ENCODE measurements around the gene UBA7. TPM values are rescaled to one million over a fixed set of nuclear protein-coding genes. Genes with fewer than 3 reads are reported as not detected.
"Not testable (repeated sequence)": the region's sequence is repeated elsewhere in the genome, so short reads cannot be mapped to it uniquely, and the experiment has no call there.

The UBA7 gene
- total RNA-seq, 4 donors from 2014 or later: 155 to 349 (median 263) TPM

GRCh38 chr3:49781415-49782199 is 32.1 kb downstream of the UBA7 start:
- no peak for TF ChIP-seq POLR2A (IDR thresholded peaks at IDR 0.05)
- no peak for TF ChIP-seq CTCF (IDR thresholded peaks at IDR 0.05)
- Histone ChIP-seq H3K27ac (no peak overlapping the region), H3K36me3 (peaks cover 0 to 28% (median 0%) of the 10 kb centered on the region in 3 donors), H3K9me3 (no peaks in the 10 kb centered on the region), H3K27me3 (no peaks in the 10 kb centered on the region), H3K4me3 (no peak overlapping the region), H3K4me1 (peaks cover 0 to 40% (median 0%) of the 10 kb centered on the region in 4 donors)
- DNase-seq: peak in 1 of 3 donors; percentile 23

- not testable (repeated sequence) for H3K27ac ChIP-seq, H3K9me3 ChIP-seq, H3K27me3 ChIP-seq, H3K4me3 ChIP-seq
- DNase-seq: peak in 1 of 3 donors; percentile 22
- Histone ChIP-seq H3K36me3 (peaks cover 0 to 33% (median 0%) of the 10 kb centered on the region in 3 donors), H3K4me1 (peaks cover 0 to 40% (median 0%) of the 10 kb centered on the region in 4 donors)
These were observed 32.8 kb downstream of the UBA7 start for GRCh38 chr3:49780975-49781365.

GRCh38 chr3:49780080-49780974 is 33.4 kb downstream of the UBA7 start:
- TF ChIP-seq CTCF (IDR thresholded peaks at IDR 0.05) (no peak), POLR2A (IDR thresholded peaks at IDR 0.05) (no peak)
- no peak overlapping the region for H3K4me3 ChIP-seq
- no peaks in the 10 kb centered on the region for H3K9me3 ChIP-seq
- peaks cover 0 to 38% (median 0%) of the 10 kb centered on the region in 4 donors for H3K4me1 ChIP-seq
- H3K27ac ChIP-seq: no peak overlapping the region
- peaks cover 0 to 33% (median 0%) of the 10 kb centered on the region in 3 donors for H3K36me3 ChIP-seq
- H3K27me3 ChIP-seq: no peaks in the 10 kb centered on the region
- DNase-seq: peak in 1 of 3 donors; percentile 10

GRCh38 chr3:49779358-49780079 is 34.2 kb downstream of the UBA7 start:
- no peaks in the 10 kb centered on the region for H3K27me3 ChIP-seq
- TF ChIP-seq POLR2A (IDR thresholded peaks at IDR 0.05) (no peak), CTCF (IDR thresholded peaks at IDR 0.05) (no peak)
- H3K27ac ChIP-seq: no peak overlapping the region
- H3K36me3 ChIP-seq: peaks cover 0 to 33% (median 0%) of the 10 kb centered on the region in 3 donors
- no peak overlapping the region for H3K4me3 ChIP-seq
- H3K4me1 ChIP-seq: peaks cover 0 to 30% (median 0%) of the 10 kb centered on the region in 4 donors
- H3K9me3 ChIP-seq: no peaks in the 10 kb centered on the region
- DNase-seq: peak in 1 of 3 donors; percentile 14

- not testable (repeated sequence) for H3K27ac ChIP-seq, H3K9me3 ChIP-seq, H3K4me3 ChIP-seq, H3K27me3 ChIP-seq
- peaks cover 0 to 21% (median 0%) of the 10 kb centered on the region in 3 donors for H3K36me3 ChIP-seq
- DNase-seq: peak in 1 of 3 donors; percentile 6
- H3K4me1 ChIP-seq: peaks cover 0 to 11% (median 0%) of the 10 kb centered on the region in 4 donors
These were observed 37.7 kb downstream of the UBA7 start for GRCh38 chr3:49776101-49776500.

- Histone ChIP-seq H3K27me3 (no peaks in the 10 kb centered on the region), H3K9me3 (no peaks in the 10 kb centered on the region), H3K4me1 (peaks cover 0 to 5% (median 0%) of the 10 kb centered on the region in 4 donors), H3K4me3 (no peak overlapping the region), H3K36me3 (peaks cover 0 to 19% (median 0%) of the 10 kb centered on the region in 3 donors), H3K27ac (no peak overlapping the region)
- no peak for DNase-seq
- TF ChIP-seq CTCF (IDR thresholded peaks at IDR 0.05) (no peak), POLR2A (IDR thresholded peaks at IDR 0.05) (no peak)
These were observed 38.2 kb downstream of the UBA7 start for GRCh38 chr3:49775538-49775937.
